GM19452 (cell line): ENCODE data around the gene NOS1AP.

Source experiments
- ATAC-seq: cut with Tn5 transposase; IDR thresholded peaks from one replicate; pipeline ENCODE4 v1.9.1; 2021; ENCODE audit not compliant: unreplicated experiment

The NOS1AP gene

GRCh38 chr1:162214202-162214601 lies 144.7 kb downstream of the NOS1AP start:
- ATAC-seq = no peak

GRCh38 chr1:162215902-162216301 lies 146.4 kb downstream of the NOS1AP start:
- ATAC-seq = no peak

- no peak for ATAC-seq
Measured at GRCh38 chr1:162216604-162217003, 147.1 kb downstream of the NOS1AP start.

GRCh38 chr1:162217706-162218105 lies 148.2 kb downstream of the NOS1AP start:
- ATAC-seq = no peak

- ATAC-seq = no peak
Measured at GRCh38 chr1:162218546-162218945, 149.1 kb downstream of the NOS1AP start.

GRCh38 chr1:162218975-162219374 lies 149.5 kb downstream of the NOS1AP start:
- no peak for ATAC-seq

- ATAC-seq = no peak
Measured at GRCh38 chr1:162219461-162219860, 150.0 kb downstream of the NOS1AP start.

GRCh38 chr1:162220009-162220539 lies 150.6 kb downstream of the NOS1AP start:
- ATAC-seq = no peak

- ATAC-seq = no peak
Measured at GRCh38 chr1:162222014-162222413, 152.5 kb downstream of the NOS1AP start.

- ATAC-seq = no peak
Measured at GRCh38 chr1:162222730-162223129, 153.2 kb downstream of the NOS1AP start.

- no peak for ATAC-seq
Measured at GRCh38 chr1:162223488-162223887, 154.0 kb downstream of the NOS1AP start.

GRCh38 chr1:162224267-162224666 lies 154.8 kb downstream of the NOS1AP start:
- ATAC-seq = no peak

GRCh38 chr1:162228586-162228985 lies 159.1 kb downstream of the NOS1AP start:
- ATAC-seq = no peak

- ATAC-seq = no peak
Measured at GRCh38 chr1:162229549-162229948, 160.1 kb downstream of the NOS1AP start.

GRCh38 chr1:162230096-162230495 lies 160.6 kb downstream of the NOS1AP start:
- no peak for ATAC-seq

GRCh38 chr1:162230517-162230916 lies 161.0 kb downstream of the NOS1AP start:
- ATAC-seq = no peak

GRCh38 chr1:162232034-162232711 lies 162.7 kb downstream of the NOS1AP start:
- ATAC-seq = no peak

GRCh38 chr1:162233066-162233465 lies 163.6 kb downstream of the NOS1AP start:
- no peak for ATAC-seq

- ATAC-seq = no peak
Measured at GRCh38 chr1:162233937-162234336, 164.4 kb downstream of the NOS1AP start.

- no peak for ATAC-seq
Measured at GRCh38 chr1:162234571-162234970, 165.1 kb downstream of the NOS1AP start.

- ATAC-seq = no peak
Measured at GRCh38 chr1:162235241-162235800, 165.8 kb downstream of the NOS1AP start.

GRCh38 chr1:162236201-162236600 lies 166.7 kb downstream of the NOS1AP start:
- ATAC-seq = no peak

GRCh38 chr1:162236618-162237017 lies 167.1 kb downstream of the NOS1AP start:
- ATAC-seq = no peak
